Central memory CD4-positive, alpha-beta T cell (primary cell): Measurements from ENCODE around the gene EEF1AKMT4.

Experiments used
- DNase-seq: peaks from one replicate; pipeline ENCODE4 v3.0.0; 2022
- total RNA-seq, 3 experiments: gene quantifications; one replicate each; lab custom pipeline; 2026; lab: John Stamatoyannopoulos, UW

The EEF1AKMT4 gene
- 0 to 6.2 (median 0.92) reads per million in 3 experiments for total RNA-seq

GRCh38 chr3:184249412-184250166 is at the start of gene EEF1AKMT4:
EEF1AKMT4 (plus strand) TSS chr3:184249672; CDS start chr3:184249695, 23 bp downstream.
- peak; percentile 95 for DNase-seq

- DNase-seq, result no peak
Measured at GRCh38 chr3:184200825-184201224, 48.6 kb upstream of the EEF1AKMT4 start.

GRCh38 chr3:184203526-184203925 is 45.9 kb upstream of the EEF1AKMT4 start:
- DNase-seq, result no peak

GRCh38 chr3:184209146-184209923 is 40.1 kb upstream of the EEF1AKMT4 start:
- no peak for DNase-seq

- DNase-seq, result no peak
Measured at GRCh38 chr3:184211297-184211696, 38.2 kb upstream of the EEF1AKMT4 start.

GRCh38 chr3:184211718-184212117 is 37.8 kb upstream of the EEF1AKMT4 start:
- no peak for DNase-seq

GRCh38 chr3:184218814-184219213 is 30.7 kb upstream of the EEF1AKMT4 start:
- DNase-seq, result no peak

GRCh38 chr3:184222521-184222920 is 27.0 kb upstream of the EEF1AKMT4 start:
- no peak for DNase-seq

GRCh38 chr3:184223946-184224345 is 25.5 kb upstream of the EEF1AKMT4 start:
- no peak for DNase-seq

GRCh38 chr3:184227481-184227935 is 22.0 kb upstream of the EEF1AKMT4 start:
- DNase-seq, result peak; percentile 51

- DNase-seq, result no peak
Measured at GRCh38 chr3:184228376-184229137, 20.9 kb upstream of the EEF1AKMT4 start.

- peak; percentile 68 for DNase-seq
Measured at GRCh38 chr3:184229394-184230080, 19.9 kb upstream of the EEF1AKMT4 start, which contains the start of gene VWA5B2. VWA5B2 (plus strand) TSS chr3:184229585; CDS start chr3:184230529, 944 bp downstream.

GRCh38 chr3:184230081-184230602 is 19.3 kb upstream of the EEF1AKMT4 start:
- no peak for DNase-seq

GRCh38 chr3:184230603-184231528 is 18.6 kb upstream of the EEF1AKMT4 start:
- DNase-seq, result no peak

- no peak for DNase-seq
Measured at GRCh38 chr3:184231671-184232070, 17.8 kb upstream of the EEF1AKMT4 start.

GRCh38 chr3:184233127-184233843 is 16.2 kb upstream of the EEF1AKMT4 start:
- no peak for DNase-seq

GRCh38 chr3:184234224-184234623 is 15.2 kb upstream of the EEF1AKMT4 start:
- no peak for DNase-seq

- no peak for DNase-seq
Measured at GRCh38 chr3:184234671-184235380, 14.6 kb upstream of the EEF1AKMT4 start.

GRCh38 chr3:184235381-184236032 is 14.0 kb upstream of the EEF1AKMT4 start:
- no peak for DNase-seq
